OCI-LY1 (cell line): Measurements from ENCODE around the gene STPG1.
"Not testable (repeated sequence)": the region's sequence is repeated elsewhere in the genome, so short reads cannot be mapped to it uniquely, and the experiment has no call there.

Experiments
- H2AFZ ChIP-seq: fragments of 200-600 bp; sonication (generic), shearing (Covaris generic); 2 replicates; pipeline ENCODE4 v1.6.0; 2014; ENCODE audit warnings: antibody characterized with exemption, mild to moderate bottlenecking, low read length
- H3F3A ChIP-seq: fragments of 200-600 bp; sonication (generic), shearing (Covaris generic); 2 replicates; pipeline ENCODE4 v1.6.0; 2014; ENCODE audit warnings: mild to moderate bottlenecking, antibody characterized with exemption, low read length, moderate library complexity; ENCODE audit not compliant: insufficient read depth
- H3K27ac ChIP-seq: fragments of 200-600 bp; sonication (generic); 2 replicates; pipeline ENCODE4 v1.5.1; 2014; ENCODE audit warnings: low read length, mixed run types, mild to moderate bottlenecking, low read depth; ENCODE audit not compliant: poor library complexity, severe bottlenecking
- H3K27me3 ChIP-seq: fragments of 200-600 bp; sonication (generic); 2 replicates; pipeline ENCODE4 v1.6.0; 2014; ENCODE audit warnings: antibody characterized with exemption, mild to moderate bottlenecking, low read length, moderate library complexity; ENCODE audit not compliant: insufficient read depth
- H3K36me3 ChIP-seq: fragments of 200-600 bp; sonication (generic); 2 replicates; pipeline ENCODE4 v1.6.1; 2014; ENCODE audit warnings: mild to moderate bottlenecking, antibody characterized with exemption, low read length, moderate library complexity, mixed read lengths; ENCODE audit not compliant: insufficient read depth
- H3K4me1 ChIP-seq: fragments of 200-600 bp; sonication (generic); 2 replicates; pipeline ENCODE4 v1.5.1; 2014; ENCODE audit warnings: mild to moderate bottlenecking, low read length, moderate library complexity; ENCODE audit not compliant: insufficient read depth, severe bottlenecking
- H3K4me2 ChIP-seq: fragments of 200-600 bp; sonication (generic), shearing (Covaris generic); 2 replicates; pipeline ENCODE4 v1.6.1; 2014; ENCODE audit warnings: low read length
- H3K4me3 ChIP-seq: fragments of 200-600 bp; sonication (generic); 2 replicates; pipeline ENCODE4 v1.5.1; 2014; ENCODE audit warnings: low read length, low read depth, mild to moderate bottlenecking, mixed read lengths; ENCODE audit not compliant: poor library complexity, severe bottlenecking
- H3K79me2 ChIP-seq: fragments of 200-600 bp; shearing (Covaris generic); 2 replicates; pipeline ENCODE4 v1.6.1; 2016; ENCODE audit warnings: mixed run types, low read length, mixed read lengths; ENCODE audit not compliant: insufficient read depth
- H3K9ac ChIP-seq: fragments of 200-600 bp; sonication (generic), shearing (Covaris generic); 2 replicates; pipeline ENCODE4 v1.6.1; 2014; ENCODE audit warnings: mild to moderate bottlenecking, low read length, mixed read lengths
- H3K9me2 ChIP-seq: fragments of 200-600 bp; sonication (generic), shearing (Covaris generic); 2 replicates; pipeline ENCODE4 v1.6.1; 2014; ENCODE audit warnings: low read depth, mild to moderate bottlenecking, low read length, mixed read lengths
- H3K9me3 ChIP-seq: fragments of 200-600 bp; shearing (Covaris generic); 2 replicates; pipeline ENCODE4 v1.6.1; 2014; ENCODE audit warnings: low read length, mixed read lengths
- H4K20me1 ChIP-seq: fragments of 200-600 bp; sonication (generic), shearing (Covaris generic); 2 replicates; pipeline ENCODE4 v1.6.0; 2016; ENCODE audit warnings: mild to moderate bottlenecking, low read length; ENCODE audit not compliant: insufficient read depth
- EZH2 ChIP-seq: fragments of 200-600 bp; sonication (generic), shearing (Covaris generic); IDR thresholded peaks from 2 replicates; pipeline ENCODE4 v1.8.0; 2017; ENCODE audit warnings: borderline replicate concordance, mixed run types, mild to moderate bottlenecking, antibody characterized with exemption, low read length, moderate library complexity, mixed read lengths
- TF ChIP-seq, protein P1 (sequence below): fragments of 200-600 bp; sonication (generic), shearing (Covaris generic); IDR thresholded peaks from 2 replicates; pipeline ENCODE4 v1.5.1; 2017; ENCODE audit warnings: mild to moderate bottlenecking, antibody characterized with exemption, low read length, moderate library complexity, mixed read lengths

STPG1 gene, protein sequence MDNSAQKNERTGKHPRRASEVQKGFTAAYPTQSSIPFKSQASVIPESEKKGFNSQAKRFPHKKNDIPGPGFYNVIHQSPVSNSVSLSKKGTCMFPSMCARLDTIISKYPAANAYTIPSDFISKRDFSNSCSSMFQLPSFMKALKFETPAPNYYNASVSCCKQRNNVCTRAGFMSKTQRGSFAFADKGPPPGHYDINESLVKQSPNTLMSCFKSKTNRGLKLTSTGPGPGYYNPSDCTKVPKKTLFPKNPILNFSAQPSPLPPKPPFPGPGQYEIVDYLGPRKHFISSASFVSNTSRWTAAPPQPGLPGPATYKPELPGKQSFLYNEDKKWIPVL

DNA sequence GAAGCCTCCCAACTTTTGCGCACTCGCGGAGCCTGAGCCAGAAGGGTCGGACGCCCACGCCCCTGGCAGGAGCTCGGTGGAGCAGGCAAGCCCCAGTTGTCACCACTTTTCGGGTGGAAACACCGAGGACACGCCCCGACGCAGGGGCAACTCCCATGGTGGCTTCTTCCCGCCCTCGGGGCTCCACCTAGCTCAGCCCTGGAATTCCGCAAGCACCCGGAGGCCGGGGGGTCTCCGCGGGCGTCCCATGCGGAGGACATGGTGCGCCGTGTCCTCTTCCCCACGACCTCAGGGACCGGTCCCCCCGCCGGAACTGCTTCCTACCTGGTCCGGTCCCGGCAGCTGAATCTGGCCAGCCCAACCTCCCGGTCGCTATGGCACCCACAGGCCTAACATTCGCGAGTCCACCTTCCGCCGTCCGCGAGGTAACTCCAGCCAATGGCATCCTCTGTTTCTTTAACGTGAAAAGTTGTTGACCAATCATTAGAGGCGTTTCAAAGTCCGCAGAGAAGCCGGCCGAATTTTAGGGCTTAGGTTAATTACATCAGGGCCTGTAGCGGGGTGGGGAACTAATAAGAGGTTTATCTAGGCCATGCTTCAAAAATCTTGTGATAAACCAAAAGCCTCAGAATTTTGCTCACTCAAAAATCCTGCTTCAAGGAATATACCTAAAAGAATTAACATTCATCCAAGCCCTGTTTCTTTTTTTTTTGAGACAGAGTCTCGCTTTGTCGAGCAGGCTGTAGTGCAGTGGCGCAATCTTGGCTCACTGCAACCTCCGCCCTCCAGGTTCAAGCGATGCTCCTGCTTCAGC is at the start of gene STPG1:
Gene STPG1 (minus strand): TSS at position 433 of the 814 bp plus-strand sequence. CDS start 12,394 bp downstream, outside the sequence.
- Histone ChIP-seq H4K20me1 (no peaks in the 10 kb centered on the region), H3K27me3 (no peaks in the 10 kb centered on the region), H3K9ac (peak within 1 kb of the TSS; percentile 80), H3K9me2 (no peaks in the 10 kb centered on the region), H2AFZ (peak within 1 kb of the TSS; percentile 40; the same call in 1 of the 2 replicates), H3K36me3 (peaks cover 8% of the 10 kb centered on the region; the same call in 1 of the 2 replicates), H3K79me2 (peaks cover 20% of the 10 kb centered on the region), H3K4me1 (peaks cover 54% of the 10 kb centered on the region), H3K9me3 (no peaks in the 10 kb centered on the region; the same call in 1 of the 2 replicates), H3K4me3 (peak within 1 kb of the TSS; percentile 89), H3K4me2 (peak within 1 kb of the TSS; percentile 91), H3F3A (0 out of 2 replicates have a peak, but pooled peaks cover 3% of the 10 kb centered on the region), H3K27ac (peak within 1 kb of the TSS; percentile 84)
- TF ChIP-seq EZH2, result no peak
- TF ChIP-seq, protein P1, sequence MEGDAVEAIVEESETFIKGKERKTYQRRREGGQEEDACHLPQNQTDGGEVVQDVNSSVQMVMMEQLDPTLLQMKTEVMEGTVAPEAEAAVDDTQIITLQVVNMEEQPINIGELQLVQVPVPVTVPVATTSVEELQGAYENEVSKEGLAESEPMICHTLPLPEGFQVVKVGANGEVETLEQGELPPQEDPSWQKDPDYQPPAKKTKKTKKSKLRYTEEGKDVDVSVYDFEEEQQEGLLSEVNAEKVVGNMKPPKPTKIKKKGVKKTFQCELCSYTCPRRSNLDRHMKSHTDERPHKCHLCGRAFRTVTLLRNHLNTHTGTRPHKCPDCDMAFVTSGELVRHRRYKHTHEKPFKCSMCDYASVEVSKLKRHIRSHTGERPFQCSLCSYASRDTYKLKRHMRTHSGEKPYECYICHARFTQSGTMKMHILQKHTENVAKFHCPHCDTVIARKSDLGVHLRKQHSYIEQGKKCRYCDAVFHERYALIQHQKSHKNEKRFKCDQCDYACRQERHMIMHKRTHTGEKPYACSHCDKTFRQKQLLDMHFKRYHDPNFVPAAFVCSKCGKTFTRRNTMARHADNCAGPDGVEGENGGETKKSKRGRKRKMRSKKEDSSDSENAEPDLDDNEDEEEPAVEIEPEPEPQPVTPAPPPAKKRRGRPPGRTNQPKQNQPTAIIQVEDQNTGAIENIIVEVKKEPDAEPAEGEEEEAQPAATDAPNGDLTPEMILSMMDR, result no peak

DNA sequence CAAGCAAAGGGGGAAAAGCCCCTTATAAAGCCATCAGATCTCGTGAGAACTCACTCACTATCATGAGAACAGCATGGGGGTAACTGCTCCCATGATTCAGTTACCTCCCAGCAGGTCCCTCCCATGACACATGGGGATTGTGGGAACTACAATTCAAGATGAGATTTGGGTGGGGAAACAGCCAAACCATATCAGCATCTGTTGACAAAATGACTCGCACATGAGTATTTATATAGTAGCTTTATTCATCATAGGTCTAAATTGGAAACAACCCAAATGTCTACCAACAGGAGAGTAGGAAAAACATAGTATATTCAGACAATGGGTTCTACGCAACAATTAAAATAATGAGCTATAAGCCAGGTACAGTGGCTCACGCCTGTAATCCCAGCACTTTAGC is 48.5 kb upstream of the STPG1 start:
- H3K4me3 ChIP-seq, H3K9me3 ChIP-seq, H3F3A ChIP-seq, H2AFZ ChIP-seq, H3K4me1 ChIP-seq, H3K9ac ChIP-seq, H3K9me2 ChIP-seq, H3K79me2 ChIP-seq, H3K27me3 ChIP-seq, H4K20me1 ChIP-seq, H3K27ac ChIP-seq, H3K4me2 ChIP-seq: not testable (repeated sequence)
- peaks cover 49% of the 10 kb centered on the region for H3K36me3 ChIP-seq

DNA sequence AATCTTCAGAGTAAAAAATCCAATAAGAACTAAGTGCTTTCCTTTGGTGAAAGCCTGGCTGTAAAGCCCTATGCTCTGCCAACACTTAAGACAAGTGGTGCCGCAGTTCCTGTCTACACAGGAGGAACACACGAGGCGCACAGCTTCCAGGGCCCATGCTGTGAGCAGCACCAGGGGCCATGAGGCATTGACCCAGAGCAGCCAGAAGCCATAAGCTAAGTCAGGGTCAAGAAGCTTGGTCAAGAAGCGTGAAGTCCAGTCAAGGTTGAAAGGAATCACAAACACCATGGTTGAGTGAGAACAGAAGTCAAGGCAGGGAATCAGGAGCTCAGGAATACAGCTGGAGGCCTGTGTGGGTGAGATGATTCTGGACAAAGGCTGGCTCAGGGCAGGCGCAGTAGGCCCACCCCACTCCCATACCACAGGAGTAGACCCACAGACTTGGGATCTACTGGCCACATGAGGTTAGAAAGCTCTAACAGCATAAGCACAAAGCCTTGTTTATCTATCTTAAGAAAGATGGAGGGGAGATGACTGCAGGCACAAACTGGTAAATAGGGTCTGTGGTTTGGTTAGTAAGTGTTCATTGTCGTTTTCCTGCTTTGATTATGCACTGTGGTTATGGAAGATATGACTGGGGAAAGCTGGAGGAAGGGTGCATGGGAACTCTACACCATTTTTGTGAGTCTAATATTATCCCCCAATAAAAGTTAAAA is 46.1 kb upstream of the STPG1 start:
- Histone ChIP-seq H3F3A (no peaks in the 10 kb centered on the region), H3K4me1 (peaks cover 11% of the 10 kb centered on the region), H3K9me2 (no peaks in the 10 kb centered on the region), H4K20me1 (no peaks in the 10 kb centered on the region), H3K27me3 (no peaks in the 10 kb centered on the region), H3K79me2 (no peaks in the 10 kb centered on the region), H3K9me3 (peaks cover 3% of the 10 kb centered on the region; the same call in 1 of the 2 replicates), H3K9ac (no peak overlapping the region), H3K4me2 (no peak overlapping the region), H3K36me3 (peaks cover 53% of the 10 kb centered on the region), H3K4me3 (no peak overlapping the region), H2AFZ (no peak overlapping the region), H3K27ac (no peak overlapping the region)
- TF ChIP-seq, protein P1, result no peak
- TF ChIP-seq EZH2, result no peak
